SK-MEL-5 (cell line): ENCODE data around the gene THRAP3. TPM values are rescaled to one million over a fixed set of nuclear protein-coding genes. Genes with fewer than 3 reads are reported as not detected.

Experiments used
- DNase-seq: peaks from one replicate; pipeline ENCODE4 v3.0.0-alpha.2; 2016; ENCODE audit warnings: low read depth, low spot score
- in situ Hi-C: cut with HindIII; loops from 2 replicates; pipeline ENCODE4 v1.10.0; 2016; ENCODE audit warnings: low sequenced_read_pairs, high pct_unique_total_duplicates, low pct_unique_long_range_greater_than_20kb
- total RNA-seq: library from RNA; depleted of rRNA; stranded (reverse); fragments of >200 nt; shearing (Covaris generic); gene quantifications from 2 replicates; pipeline ENCODE4 v1.2.3, GENCODE V29; 2014

Gene THRAP3
- total RNA-seq, 1 experiment from 2014 or later = 63.2 TPM

DNA sequence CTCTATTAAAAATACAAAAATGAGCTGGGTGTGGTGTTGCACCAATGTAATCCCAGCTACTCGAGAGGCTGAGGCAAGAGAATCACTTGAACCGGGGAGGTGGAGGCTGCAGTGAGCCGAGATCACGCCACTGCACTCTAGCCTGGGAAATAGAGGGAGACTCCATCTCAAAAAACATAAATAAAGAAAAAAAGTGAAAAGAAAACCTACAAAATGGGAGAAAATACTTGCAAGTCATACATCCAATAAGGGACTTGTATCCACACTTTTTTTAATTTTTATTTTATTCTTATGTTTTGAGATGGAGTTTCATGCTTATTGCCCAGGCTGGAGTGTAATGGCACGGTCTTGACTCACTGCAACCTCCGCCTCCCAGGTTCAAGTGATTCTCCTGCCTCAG lies 52.4 kb downstream of the THRAP3 start:
- no peak for DNase-seq
- in situ Hi-C loops = no loop called here

DNA sequence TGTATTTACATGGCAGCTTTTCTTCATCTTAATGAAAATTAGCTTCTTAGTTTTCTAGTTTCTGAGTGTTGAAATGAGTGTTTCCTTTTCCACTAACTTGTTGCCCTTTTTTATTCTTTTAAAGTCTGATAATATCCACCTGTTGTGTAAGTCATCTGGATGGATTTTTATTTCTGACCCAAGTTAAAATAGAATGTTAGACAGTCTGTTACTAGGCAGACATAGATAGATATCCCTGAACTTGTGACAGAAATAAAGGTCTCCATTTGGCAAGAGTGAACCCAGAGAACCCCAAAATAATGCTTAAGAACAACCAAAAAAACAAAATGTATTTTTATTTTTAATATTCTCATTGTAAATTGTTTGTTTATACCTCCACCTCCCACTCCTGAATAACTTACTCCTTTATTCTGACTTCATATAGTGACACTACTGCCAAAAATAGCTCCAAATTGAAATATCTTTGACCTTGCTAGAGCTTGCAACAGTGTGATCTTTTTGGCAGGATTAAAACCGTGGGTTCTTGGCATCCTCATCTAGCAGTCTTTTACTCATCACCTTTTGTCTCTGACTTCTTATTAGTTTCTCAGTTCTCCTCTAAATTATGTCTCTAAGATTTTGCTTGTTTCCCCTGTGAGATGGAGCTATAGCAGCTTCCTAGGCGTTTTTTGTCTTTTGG lies 55.0 kb downstream of the THRAP3 start:
- no peak for DNase-seq
- in situ Hi-C loops = no loop called here

DNA sequence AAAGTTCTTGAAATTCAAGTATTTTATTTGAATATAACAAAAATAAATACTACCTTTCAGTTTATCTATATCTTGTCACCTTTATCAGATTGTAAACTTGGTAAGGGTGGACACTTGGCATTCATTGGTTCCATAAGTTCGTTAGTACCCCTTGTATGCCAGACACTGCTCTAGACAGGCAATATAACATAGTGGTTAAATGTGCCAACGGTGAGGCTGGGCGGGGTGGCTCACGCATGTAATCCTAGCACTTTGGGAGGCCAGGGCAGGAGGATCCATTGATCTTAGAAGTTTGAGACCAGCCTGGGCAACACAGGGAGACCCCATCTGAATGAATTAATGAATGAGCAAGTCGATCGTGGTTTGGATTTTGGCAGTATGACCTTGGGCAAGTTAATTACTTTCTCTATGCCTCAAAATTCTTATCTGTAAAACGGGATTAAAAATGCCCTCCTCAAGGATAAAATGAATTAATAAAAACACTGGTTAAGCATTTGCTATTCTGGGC lies 55.6 kb downstream of the THRAP3 start:
- no peak for DNase-seq
- in situ Hi-C loops = no loop called here

DNA sequence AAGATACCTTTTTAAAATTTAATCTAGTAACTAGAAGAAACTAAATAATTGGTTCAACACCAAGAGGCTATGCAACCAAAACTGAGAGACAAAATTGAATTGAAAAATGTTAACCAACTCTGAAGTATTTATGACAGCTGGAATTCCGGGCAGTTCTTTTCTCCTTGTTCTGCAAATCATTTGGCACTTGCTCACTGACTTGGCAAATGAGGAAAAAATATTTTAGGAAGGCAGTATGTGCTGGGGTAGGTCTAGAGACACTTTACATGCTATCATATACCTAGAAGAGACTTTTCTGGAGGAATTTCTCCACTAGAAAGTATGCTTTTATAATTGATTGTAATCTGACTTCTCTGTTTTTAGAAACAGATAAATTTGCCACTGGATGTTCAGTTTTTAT lies 59.8 kb downstream of the THRAP3 start:
- no peak for DNase-seq
- in situ Hi-C loops = no loop called here

DNA sequence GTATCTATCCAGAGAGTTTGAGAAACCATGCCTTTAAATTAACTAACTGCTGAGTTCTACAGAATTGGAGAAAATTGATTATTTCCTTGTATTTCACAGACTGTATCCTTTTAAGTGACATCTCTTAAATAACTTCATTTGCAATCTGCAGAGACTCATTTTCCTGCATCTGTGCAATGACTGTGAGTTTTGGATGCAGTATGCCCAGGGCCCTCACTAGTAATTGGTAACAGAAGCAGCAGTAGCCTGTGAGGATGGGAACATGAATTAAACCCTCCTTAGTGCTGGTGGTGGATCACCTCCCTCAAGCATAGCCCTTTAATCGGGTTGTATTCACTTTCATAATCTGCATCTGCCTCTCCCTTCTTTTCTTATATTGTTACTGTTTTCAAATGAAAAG lies 60.3 kb downstream of the THRAP3 start:
- no peak for DNase-seq
- in situ Hi-C loops = no loop called here

DNA sequence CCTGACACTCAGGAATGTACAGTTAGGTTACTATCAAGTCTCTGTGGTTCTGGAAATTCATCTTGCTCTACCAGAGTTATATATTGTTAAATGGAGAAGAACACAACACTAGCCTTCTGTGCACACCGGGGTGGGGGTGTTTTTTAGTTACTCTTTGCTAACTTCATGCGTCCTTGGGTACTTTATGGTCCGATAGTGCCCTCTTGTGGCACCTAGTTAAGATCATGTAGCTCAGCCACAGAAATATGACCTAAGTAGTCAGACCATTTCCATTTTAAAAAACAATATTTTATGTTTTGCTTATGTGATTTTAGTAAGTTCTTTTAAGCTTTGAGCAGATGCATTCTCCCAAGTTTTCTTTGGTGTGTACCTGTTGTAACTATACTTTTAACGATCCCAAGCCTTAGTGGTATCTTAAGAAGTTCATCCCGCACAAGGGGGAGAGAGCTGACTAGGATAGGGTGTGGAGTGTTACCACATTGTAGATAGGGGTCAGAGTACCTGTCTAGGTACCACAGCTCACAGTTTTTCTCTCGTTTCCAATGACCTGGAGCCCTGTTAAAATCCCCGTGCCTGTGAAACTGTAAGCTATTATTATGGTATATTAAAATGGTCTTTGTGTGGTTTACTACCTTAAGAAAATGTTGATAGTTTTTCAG lies 61.3 kb downstream of the THRAP3 start:
- peak; percentile 86 for DNase-seq
- in situ Hi-C loops = no loop called here

DNA sequence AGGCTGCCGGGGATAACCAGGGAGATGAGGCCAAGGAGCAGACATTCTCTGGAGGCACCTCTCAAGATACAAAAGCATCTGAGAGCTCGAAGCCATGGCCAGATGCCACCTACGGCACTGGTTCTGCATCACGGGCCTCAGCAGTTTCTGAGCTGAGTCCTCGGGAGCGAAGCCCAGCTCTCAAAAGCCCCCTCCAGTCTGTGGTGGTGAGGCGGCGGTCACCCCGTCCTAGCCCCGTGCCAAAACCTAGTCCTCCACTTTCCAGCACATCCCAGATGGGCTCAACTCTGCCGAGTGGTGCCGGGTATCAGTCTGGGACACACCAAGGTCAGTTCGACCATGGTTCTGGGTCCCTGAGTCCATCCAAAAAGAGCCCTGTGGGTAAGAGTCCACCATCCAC lies 62.6 kb downstream of the THRAP3 start:
- in situ Hi-C loops = no loop called here
- DNase-seq = no peak

DNA sequence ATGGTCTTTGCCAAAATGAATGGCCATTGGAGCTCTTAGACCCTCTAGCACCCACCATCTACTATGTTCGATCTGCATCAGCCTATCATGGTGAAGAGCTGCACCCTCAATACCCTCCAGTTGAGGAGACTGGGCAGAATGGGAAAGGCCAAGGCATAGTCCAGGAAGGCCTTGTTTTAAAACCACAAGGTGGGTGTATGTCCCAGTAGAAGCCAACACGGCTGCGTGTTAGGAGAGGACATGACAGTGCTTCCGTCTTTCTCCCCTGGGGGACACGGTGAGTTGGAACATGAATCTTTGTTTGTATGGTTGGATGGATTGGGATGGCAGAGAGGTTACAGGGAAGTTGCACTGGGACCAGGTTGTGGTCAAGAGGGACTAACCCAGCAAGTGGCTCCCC lies 63.4 kb downstream of the THRAP3 start:
- DNase-seq = no peak
- in situ Hi-C loops = no loop called here

DNA sequence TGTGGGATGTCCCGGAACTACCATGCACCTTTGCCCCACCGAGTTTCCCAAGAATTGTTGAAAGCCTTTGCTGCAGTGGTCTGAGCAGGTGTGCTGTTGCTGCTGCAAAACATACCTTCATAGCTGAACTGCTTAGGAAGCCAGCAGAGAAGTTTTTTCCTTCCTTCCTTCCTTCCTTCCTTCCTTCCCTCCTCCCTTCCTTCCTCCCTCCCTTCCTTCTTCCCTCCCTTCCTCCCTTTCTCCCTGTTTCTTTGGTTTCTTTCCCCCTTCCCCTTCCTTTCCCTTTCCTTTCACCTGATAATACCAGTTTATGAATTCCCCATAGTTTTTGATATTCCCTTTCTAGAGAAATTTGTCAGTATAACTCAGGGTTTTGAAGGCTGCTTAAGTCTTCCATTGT lies 71.1 kb downstream of the THRAP3 start:
- in situ Hi-C loops = no loop called here
- no peak for DNase-seq

DNA sequence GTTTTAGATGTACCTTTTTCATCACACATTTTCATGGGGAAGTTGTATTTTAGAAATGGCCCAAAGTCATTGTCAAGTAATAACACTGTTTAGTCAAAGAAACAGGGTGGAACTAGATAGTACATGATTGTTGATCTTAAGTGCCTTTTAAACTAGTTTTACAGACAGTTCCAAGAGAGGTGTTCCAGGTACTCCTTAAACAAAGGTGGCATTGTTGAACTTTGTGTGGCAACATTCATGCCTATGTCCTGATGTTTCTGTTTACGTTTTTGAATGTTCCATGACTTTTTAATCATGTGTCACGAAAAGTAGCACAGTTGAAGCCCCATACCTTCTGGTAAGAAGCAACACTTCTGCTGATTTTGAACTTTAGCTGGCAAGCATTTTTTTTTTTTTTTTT lies 72.8 kb downstream of the THRAP3 start:
- in situ Hi-C loops = no loop called here
- no peak for DNase-seq

DNA sequence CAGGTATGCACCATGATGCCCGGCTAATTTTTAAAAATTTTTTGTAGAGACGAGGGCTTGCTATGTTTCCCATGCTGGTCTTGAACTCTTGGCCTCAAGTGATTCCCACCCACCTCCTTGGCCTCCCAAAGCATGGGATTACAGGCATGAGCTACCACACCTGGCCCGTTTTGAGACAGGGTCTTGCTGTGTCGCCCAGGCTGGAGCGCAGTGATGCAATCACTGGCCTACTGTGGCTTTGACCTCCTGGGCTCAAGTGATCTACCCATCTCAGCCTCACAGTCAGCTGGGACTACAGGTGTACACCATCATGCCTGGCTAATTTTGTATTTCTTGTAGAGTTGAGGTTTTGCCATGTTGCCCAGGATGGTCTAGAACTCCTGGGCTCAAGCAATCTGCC lies 74.4 kb downstream of the THRAP3 start:
- in situ Hi-C loops = no loop called here
- no peak for DNase-seq

DNA sequence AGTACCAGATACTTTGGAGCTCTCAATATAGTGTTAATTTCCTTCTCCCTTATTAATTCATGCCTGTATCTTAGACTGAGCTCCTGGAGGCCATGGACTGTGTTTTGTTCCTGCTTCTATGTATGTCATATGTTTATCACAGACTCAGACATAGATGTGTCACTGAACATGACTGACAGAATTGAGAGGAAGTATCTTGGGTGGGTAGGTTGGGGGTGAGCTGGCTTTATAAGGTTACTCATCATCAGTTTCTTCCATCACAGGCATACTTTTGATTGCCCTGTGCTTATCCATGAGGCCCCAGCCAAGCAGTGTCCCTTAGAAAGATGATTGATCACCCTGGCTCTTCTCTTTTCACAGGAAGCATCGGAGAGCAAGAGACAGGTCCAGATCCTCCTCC lies 76.3 kb downstream of the THRAP3 start:
- in situ Hi-C loops = no loop called here
- no peak for DNase-seq

DNA sequence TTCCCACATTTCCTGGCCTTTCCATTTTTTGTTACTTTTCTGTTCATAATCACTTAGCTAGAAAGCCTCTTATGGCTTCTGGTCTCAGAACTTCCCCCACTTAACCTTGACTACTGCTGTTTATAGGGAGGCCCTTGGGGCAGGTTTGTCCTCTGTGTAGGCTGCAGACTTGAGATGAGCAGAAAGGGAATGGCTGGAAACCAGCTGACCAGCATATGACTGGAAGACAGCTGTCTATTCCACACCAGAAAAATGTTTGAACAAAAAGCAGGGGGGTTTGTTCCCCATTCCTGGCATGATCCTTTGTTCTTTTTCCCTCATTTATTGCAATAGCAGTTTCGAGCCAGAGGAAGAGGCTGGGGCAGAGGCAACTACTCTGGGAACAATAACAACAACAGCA lies 77.0 kb downstream of the THRAP3 start:
- in situ Hi-C loops = no loop called here
- DNase-seq = peak; percentile 82

DNA sequence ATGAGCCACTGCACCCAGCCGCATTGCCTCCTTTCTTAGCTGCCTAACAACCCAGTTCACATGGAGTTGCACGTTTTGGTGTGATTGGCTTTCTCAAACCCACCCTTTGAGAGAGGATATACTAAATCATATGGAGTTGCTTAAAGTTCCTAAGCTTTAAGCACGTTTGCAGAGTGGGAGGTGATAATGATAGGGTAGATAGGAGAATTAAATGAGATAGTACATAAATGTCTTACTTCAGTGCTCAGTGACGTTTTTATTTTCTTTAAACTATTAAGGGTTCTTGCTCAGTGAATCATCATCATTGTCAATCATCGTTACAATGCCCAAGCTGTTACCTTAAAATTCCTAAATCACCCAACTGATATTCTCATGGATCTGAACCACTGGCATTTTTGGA lies 79.0 kb downstream of the THRAP3 start:
- DNase-seq = no peak
- in situ Hi-C loops = no loop called here

DNA sequence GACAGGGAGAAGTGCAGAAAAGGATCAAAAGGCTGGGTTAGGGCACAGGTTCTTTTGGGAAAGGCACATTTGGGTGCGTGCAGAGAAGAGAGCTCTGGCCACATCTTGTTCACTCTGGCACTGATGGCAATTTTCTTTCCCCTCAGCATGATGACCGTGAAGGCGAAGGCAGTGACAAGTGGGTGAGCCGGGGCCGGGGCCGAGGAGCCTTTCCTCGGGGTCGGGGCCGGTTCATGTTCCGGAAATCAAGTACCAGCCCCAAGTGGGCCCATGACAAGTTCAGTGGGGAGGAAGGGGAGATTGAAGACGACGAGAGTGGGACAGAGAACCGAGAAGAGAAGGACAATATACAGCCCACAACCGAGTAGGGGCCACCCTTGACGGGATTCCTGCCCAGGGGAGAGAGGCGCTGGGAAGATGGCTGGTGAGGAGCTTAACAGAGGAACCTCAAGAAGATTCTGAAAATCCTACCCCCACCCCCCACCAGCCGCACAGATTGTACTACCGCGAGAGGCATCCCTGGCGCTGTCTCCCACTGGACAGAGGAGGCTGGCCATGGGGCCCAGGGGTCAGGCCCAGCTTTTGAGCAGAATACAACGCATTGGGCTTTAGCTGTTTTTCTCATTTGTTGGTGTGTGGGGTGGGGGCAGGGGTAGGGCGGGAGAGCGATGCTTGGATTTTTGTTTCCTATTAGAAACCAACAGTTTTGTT lies 79.6 kb downstream of the THRAP3 start:
- DNase-seq = no peak
- in situ Hi-C loops = no loop called here

DNA sequence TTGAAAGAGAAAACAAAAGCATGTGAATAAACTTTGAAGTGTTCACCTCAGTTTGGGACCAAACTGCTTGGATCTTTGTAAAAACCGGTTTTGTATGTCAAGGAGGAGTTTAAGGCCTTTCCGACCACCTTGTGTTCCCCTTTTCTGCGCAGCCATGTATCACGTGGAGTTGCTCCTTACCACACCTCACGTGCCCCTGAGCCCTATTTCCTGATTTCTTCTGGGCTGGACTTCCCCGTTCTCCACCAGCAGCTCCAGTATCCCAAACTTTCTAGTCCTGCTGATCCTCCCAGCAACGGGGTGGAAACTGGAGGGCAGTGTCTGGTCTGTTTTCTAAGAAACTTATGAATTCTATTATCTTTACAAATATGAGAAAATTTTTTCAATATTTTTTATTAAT lies 80.3 kb downstream of the THRAP3 start:
- no peak for DNase-seq
- in situ Hi-C loops = no loop called here

DNA sequence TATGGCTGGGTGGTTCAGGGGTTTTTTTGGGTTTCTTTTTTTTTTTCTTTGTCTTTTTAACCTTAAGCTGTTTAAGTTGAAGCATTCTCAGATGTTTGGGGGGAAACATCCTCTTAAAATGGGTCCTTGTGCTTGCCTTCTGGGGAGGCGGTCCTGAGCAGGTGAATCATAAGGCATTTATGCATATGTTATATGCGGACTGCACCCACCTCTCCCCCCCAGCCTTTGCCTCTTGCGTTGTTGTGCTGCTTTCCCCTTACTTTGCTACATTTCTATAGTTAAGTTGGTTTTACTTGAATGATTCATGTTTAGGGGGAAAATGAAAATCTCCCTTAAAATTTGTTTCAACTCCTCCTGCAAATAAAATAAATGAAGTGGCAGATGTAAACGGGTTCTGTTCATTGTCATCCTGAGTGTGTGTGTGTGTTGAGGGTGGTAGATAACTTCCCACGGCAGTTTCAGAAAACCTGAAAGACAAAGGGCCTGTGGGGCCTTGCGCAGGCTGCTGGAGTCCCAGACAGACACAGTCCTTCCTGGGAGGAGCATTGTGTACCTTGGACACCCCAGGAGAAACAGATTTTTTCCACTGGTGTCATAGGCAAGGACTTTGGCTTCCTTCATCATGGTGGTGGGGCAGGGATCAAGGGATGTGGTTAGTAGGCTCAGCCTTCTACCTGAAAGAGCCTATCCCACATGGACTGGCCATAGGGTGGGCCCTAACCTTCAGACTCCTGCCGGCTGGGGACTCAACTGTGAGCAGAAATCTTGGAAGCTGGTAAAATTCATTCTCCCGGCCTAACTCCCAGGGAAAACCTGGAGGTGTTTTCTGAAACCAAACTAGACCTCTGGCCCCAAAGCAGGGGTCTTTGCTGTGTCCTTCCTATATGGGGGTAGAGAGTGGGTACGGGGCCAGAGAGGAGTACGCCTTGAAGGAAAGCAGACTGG lies 81.0 kb downstream of the THRAP3 start:
- no peak for DNase-seq
- in situ Hi-C loops = no loop called here

DNA sequence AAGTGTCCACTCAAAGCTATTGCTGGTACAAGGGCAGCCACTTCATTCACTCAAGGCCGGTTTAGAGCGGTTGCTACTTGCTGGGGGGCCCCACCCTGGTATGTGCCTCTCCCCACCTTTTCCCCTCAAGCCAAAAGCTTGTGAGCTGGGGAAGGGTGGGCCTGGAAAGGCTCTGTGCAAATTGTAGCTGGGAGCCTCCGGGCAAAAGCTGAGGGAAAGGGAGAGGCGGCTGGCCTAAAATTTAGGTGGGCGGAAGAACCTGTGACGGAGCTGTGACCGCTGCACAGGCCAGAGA lies 81.6 kb downstream of the THRAP3 start:
- no peak for DNase-seq
- in situ Hi-C loops = no loop called here
